ENCODE measurements around the gene FANCC.
"Not testable (repeated sequence)": the region's sequence is repeated elsewhere in the genome, so short reads cannot be mapped to it uniquely, and the experiment has no call there.

FANCC gene

DNA sequence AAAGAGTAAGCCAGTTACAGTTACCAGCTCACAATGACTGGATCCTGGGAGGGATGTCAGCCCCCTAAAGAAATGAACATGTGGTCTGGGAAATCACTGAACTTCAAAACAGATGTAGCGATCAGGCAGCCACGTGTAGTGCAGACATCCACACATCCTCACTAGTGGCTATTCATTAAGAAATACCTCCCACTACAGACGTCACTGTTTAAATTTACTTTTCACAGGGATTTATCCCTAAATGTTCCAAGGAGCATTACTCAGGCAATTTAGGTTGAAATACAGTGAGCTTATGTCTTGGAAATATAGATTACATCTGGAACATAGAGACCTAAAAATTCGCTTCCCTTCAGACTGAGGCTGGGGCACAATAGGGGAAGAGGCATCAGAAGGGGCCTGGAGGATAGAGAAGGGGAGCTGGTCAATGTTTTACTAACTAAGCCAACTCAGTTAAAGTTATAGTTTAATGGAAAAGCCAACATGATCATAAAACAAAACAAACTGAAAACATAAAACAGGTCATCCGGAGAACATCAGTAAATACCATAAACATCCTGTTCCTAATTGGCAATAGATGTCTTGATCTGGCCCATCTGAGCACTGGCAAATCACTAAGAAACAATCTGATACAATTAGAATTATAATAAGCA, 92.3 kb downstream of the FANCC start:
- peak; percentile 55 for DNase-seq

GRCh38 chr9:95224376-95225019, 93.0 kb downstream of the FANCC start:
- DNase-seq, result peak; percentile 43

DNA sequence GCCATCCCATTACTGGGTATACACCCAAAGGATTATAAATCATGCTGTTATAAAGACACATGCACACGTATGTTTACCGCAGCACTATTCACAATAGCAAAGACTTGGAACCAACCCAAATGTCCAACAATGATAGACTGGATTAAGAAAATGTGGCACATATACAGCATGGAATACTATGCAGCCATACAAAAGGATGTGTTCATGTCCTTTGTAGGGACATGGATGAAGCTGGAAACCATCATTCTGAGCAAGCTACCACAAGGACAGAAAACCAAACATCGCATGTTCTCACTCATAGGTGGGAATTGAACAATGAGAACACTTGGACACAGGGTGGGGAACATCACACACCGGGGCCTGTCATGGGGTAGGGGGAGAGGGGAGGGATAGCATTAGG, 97.2 kb downstream of the FANCC start:
- DNase-seq, result not testable (repeated sequence)

DNA sequence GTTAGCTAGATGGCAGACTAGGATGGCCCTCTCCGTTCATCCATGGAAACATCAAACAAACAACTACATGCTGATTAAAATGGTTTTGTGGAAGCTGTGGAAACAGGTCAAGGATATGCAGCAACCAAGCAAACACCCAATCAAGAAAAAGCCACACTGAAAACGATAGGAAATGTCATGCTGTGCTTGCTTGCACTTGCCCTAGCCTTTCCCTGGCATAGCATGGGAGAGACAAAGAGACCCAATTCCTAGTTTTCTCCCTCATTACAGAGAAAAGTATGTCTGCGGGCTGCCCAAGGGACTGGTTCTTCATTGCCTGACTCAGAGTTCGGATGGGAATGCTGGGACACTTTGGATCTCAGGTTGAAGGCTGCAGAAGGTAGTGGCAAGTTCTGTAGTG, 98.7 kb downstream of the FANCC start:
- DNase-seq, result no peak

DNA sequence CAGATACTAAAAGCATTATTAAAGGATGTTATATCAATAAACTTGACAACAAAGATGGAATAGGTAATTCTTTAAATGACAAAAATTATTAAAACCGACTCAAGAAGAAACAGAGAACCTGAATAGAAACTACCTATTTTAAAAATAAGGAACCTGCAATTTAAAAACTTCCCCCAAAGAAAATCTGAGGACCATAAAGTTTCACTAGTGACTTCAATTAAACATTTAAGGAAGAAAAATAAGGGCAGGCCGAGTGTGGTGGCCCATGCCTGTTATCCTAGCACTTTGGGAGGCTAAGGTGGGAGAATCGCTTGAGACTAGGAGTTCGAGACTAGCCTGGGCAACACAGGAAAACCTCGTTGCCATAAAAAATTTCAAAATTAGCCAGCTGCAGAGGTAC, 99.6 kb downstream of the FANCC start:
- no peak for DNase-seq

DNA sequence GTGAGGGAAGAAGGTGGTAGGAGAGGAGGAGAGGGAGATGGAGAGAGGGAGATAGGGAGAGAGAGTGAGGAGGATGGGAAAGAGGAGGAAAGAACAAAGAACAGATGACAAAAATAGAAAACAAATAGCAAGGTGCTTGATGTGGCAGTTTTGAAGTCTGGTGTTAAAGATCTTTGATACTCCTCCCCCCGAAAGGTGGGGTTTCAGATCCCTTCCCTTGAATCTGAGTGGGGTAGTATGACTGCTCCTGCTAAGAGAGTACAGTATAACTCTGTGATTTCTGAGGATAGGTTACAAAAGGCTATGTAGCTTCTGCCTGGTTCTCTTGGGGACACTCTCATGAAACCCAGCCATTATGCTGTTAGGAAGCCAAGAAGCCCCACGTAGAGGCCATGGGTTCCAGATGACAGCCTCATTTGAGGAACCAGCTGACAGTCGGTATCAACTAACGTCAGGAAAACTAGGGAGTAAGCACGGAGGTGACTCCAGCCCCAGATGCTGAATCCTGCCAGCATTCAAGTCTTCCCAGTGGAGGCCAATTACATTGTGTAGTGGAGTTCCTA, 102.1 kb downstream of the FANCC start:
- DNase-seq, result no peak

- no peak for DNase-seq
Measured at GRCh38 chr9:95213117-95213516, 104.4 kb downstream of the FANCC start.

DNA sequence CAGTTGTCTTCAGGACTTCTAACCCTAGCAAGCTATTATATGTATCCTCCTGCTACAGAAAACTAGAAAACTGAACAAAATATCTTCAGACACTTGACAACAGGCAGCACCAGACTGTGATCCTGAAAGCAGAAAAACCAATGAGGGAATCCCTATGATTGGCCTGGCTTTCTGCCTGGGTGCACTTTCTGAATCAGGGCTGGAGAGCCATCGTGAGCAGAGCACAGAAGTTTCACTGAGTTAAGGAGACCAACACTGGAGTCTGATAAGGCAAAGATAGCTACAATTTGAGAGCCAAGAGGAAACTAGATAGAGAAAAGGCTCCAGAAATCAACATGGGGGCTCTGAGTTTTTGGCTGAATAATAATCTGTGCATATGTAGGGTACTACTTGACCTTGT, 106.5 kb downstream of the FANCC start:
- no peak for DNase-seq

DNA sequence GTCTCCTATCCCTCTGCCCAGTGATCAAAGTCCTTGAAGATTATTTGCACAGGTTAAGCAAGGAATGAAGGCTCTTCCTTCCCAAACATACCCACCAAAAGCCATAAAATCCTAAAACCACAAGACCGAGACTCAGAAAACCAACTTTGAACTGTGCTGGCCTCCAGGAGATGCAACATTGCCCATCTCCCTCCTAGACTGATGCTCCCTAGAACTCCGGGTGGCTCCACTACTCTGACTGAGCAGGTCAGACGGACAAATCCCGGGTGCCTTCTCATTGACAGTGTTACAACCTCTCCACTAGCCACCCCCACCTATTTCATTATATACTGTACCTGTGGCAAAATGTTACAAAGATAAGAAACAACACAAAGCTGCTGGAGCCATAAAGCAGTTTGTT, 110.1 kb downstream of the FANCC start:
- DNase-seq, result no peak

DNA sequence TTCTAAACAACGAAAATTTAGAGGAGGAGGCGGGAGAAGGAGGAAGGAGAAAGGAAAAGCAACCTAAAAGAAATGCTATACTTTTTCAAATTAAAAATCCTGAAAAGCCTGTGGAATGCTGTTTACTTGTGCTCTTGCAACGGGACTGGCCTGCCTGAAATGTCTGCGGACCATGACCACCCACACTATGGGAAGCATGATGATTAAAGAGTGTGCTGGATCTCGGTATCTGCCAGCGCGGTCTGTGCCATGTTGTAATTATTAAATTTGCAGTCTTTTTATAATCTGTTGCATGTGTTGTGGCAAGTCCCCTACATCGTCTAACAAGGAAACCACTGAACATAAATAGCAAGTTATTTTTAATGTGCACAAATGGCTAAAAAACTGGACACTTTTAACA, 111.4 kb downstream of the FANCC start:
- DNase-seq, result peak; percentile 77

- DNase-seq, result no peak
Measured at GRCh38 chr9:95204710-95205109, 112.8 kb downstream of the FANCC start.

GRCh38 chr9:95204310-95204709, 113.2 kb downstream of the FANCC start:
- DNase-seq, result no peak

DNA sequence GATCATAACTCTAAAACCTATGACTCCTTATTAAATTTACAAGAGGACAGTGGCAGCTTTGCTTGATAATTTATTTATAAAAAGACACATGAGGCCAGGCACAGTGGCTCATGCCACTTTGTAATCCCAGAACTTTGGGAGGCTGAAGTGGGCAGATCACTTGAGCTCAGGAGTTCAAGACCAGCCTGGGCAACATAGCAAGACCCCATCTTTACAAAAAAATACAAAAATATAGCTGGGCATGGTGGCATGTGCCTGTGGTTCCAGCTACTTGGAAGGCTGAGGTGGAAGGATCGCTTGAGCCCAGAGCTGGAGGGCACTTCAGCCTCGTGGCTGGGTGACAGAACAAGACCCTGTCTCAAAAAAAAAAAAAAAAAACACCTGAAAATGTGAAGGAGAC, 114.5 kb downstream of the FANCC start:
- DNase-seq, result not testable (repeated sequence)

GRCh38 chr9:95202076-95202681, 115.3 kb downstream of the FANCC start:
- no peak for DNase-seq

GRCh38 chr9:95201206-95201605, 116.3 kb downstream of the FANCC start:
- DNase-seq, result no peak

- DNase-seq, result peak; percentile 78
Measured at GRCh38 chr9:95197692-95198271, 119.7 kb downstream of the FANCC start.

GRCh38 chr9:95193480-95193879, 124.0 kb downstream of the FANCC start:
- DNase-seq, result no peak

DNA sequence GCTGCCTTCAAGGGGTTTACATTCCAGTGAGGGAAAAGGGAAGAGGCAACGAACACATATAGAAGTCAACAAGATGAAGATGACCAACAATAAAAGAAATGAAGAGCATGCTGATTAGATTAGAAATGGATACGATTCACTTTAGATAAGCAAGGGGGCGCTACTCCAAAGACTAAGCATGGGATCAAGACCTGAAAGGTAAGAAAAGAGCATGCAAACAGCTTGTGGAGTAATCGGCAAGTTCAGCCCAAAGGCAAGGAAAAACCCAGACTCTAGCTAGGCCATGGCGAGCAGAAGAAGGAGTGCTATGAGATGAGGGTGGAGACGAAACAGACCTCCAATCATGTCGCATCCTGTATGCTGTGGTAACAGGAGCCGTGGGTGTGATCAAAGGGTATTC, 124.4 kb downstream of the FANCC start:
- no peak for DNase-seq

- no peak for DNase-seq
Measured at GRCh38 chr9:95192631-95193030, 124.9 kb downstream of the FANCC start.

DNA sequence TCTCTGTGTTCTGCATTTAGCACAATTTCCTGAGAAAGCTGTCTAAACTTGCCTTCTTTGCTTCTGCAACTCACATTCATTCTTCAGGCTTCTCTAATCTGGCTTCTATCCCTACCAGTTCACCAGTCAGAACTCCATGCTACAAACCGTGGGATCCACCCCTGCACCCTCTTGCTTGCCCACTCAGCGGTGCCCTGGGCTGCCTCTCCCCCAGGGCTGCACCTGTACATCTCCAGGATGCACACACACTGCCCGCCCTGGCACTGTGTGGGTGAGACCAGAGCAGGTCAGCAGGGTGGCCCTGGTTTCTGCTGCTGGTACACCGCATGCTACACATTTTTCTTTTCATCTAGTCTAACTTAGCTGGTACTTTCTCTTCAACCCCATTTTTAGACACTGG, 127.1 kb downstream of the FANCC start:
- DNase-seq, result no peak

DNA sequence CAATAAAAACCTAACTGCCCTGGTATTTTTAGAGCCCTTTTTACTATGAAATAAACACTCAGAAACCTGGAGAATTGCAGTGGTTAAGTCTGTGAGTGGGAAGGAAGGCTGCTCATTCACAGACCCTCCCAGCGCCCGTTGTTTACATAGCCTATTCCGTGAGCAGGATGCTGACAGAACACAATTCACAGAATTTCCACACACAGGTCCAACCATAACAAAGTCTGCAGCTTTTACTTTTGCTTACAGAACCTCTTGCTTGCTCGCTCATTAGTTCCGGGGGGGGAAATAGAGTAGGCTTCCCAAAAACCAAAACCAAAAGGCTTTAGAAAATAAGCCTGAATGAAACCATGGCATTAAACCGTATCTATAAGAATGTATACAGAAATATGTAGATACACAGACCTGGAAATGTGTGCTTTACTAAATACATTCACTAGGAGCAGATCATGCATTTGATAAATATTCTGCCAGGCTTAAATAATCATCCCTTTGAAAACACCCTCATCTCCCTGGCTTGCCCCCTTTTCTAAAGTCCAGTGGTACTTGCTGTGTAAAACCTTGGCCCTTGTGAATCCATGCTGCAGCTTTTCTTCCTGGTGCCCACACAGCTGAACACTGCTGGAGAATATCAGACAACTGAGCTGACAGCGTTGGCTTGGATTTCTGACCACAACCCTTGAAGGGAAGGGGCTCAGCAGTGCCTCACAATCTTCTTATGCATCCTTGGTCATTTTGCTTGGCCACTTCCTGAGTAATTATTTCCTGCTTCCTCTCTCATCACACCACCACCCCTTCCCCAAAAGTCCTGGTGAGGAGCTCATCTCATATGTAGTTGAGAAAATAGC, 128.0 kb downstream of the FANCC start:
- peak; percentile 43 for DNase-seq

GRCh38 chr9:95188459-95188858, 129.1 kb downstream of the FANCC start:
- no peak for DNase-seq

DNA sequence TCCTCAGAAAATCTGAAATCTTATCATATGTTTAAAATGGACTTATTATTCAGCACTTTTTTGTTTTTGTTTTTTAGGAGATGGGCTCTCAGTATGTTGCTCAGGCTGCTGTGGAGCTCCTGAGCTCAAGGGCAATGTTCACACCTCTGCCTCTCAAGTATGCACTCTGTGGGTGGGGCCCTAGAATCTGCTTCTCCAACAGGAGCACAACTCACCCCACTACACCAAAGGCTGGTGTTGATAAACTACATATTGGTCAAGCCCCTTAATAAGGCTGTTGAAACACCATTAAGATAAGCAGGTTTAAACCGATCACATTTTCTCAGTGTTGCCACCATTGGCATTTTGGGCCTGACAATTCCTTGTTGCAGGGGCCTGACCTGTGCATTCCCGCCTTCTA, 131.6 kb downstream of the FANCC start:
- no peak for DNase-seq

Measured in fibroblast of skin of right quadriceps (primary cell).